Right lobe of liver (tissue), 4 donors: ENCODE data around the gene LPCAT1.

Source experiments
- POLR2A ChIP-seq: fragments of 450-650 bp; IDR thresholded peaks from one replicate; pipeline ENCODE4 v1.6.1; 2017; ENCODE audit warnings: antibody characterized with exemption, mild to moderate bottlenecking
- TF ChIP-seq, protein P1 (sequence below), 4 donors: fragments of 200-600 bp in 3 of 4; fragments of 450-650 bp in 1 of 4; IDR thresholded peaks; one replicate each; pipeline versions ENCODE4 v1.5.1 to v1.8.0; 2016 to 2022; ENCODE audit warnings: antibody characterized with exemption in 4 of 4, mild to moderate bottlenecking in 2 of 4
- donor health status: DM: no; HTN: no; CAD: no.
- donor health status: DM: no; HTN: no; CAD: no.
- donor health status: DM: no; HTN: yes; CAD: no.

GRCh38 chr5:1430121-1430795 lies 93.5 kb downstream of the LPCAT1 start:
- TF ChIP-seq, protein P1, sequence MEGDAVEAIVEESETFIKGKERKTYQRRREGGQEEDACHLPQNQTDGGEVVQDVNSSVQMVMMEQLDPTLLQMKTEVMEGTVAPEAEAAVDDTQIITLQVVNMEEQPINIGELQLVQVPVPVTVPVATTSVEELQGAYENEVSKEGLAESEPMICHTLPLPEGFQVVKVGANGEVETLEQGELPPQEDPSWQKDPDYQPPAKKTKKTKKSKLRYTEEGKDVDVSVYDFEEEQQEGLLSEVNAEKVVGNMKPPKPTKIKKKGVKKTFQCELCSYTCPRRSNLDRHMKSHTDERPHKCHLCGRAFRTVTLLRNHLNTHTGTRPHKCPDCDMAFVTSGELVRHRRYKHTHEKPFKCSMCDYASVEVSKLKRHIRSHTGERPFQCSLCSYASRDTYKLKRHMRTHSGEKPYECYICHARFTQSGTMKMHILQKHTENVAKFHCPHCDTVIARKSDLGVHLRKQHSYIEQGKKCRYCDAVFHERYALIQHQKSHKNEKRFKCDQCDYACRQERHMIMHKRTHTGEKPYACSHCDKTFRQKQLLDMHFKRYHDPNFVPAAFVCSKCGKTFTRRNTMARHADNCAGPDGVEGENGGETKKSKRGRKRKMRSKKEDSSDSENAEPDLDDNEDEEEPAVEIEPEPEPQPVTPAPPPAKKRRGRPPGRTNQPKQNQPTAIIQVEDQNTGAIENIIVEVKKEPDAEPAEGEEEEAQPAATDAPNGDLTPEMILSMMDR (IDR thresholded peaks at IDR 0.05): no peak
- TF ChIP-seq POLR2A: no peak
